Measurements from ENCODE around the gene BCCIP.

Gene BCCIP

GRCh38 chr10:125845617-125846016, 22.3 kb downstream of the BCCIP start:
- TF ChIP-seq CTCF (IDR thresholded peaks at IDR 0.05; ENCODE audit: extremely low read depth, missing control alignments) = no peak
- DNase-seq (ENCODE audit: low spot score) = no peak

- TF ChIP-seq CTCF (IDR thresholded peaks at IDR 0.05; ENCODE audit: extremely low read depth, missing control alignments) = no peak
- DNase-seq (ENCODE audit: low spot score) = no peak
These were observed 23.5 kb downstream of the BCCIP start for GRCh38 chr10:125846894-125847293.

- TF ChIP-seq CTCF (IDR thresholded peaks at IDR 0.05; ENCODE audit: extremely low read depth, missing control alignments) = no peak
- DNase-seq (ENCODE audit: low spot score) = no peak
These were observed 25.0 kb downstream of the BCCIP start for GRCh38 chr10:125848371-125848770.

- DNase-seq (ENCODE audit: low spot score) = no peak
- no peak for TF ChIP-seq CTCF (IDR thresholded peaks at IDR 0.05; ENCODE audit: extremely low read depth, missing control alignments)
These were observed 25.5 kb downstream of the BCCIP start for GRCh38 chr10:125848857-125849256.

GRCh38 chr10:125849448-125849847, 26.1 kb downstream of the BCCIP start:
- DNase-seq (ENCODE audit: low spot score) = no peak
- no peak for TF ChIP-seq CTCF (IDR thresholded peaks at IDR 0.05; ENCODE audit: extremely low read depth, missing control alignments)

GRCh38 chr10:125850766-125851731, 27.7 kb downstream of the BCCIP start:
- TF ChIP-seq CTCF (IDR thresholded peaks at IDR 0.05; ENCODE audit: extremely low read depth, missing control alignments) = no peak
- DNase-seq (ENCODE audit: low spot score) = no peak

- no peak for TF ChIP-seq CTCF (IDR thresholded peaks at IDR 0.05; ENCODE audit: extremely low read depth, missing control alignments)
These were observed 29.1 kb downstream of the BCCIP start for GRCh38 chr10:125852487-125852886.

More at GRCh38 chr10:125852487-125852886, 29.1 kb downstream of the BCCIP start:
- DNase-seq (ENCODE audit: low spot score) = no peak

All from GM20000 (cell line).